Panc1 (cell line): ENCODE measurements around the gene DCC. TPM values are rescaled to one million over a fixed set of nuclear protein-coding genes. Genes with fewer than 3 reads are reported as not detected.

ENCODE experiments used
- ATAC-seq: fragments of 200-7000 bp; cut with Tn5 transposase; 2 replicates; pipeline ENCODE4 v1.9.1; 2020; ENCODE audit warnings: mild to moderate bottlenecking, moderate library complexity
- BruUV-seq: library from RNA; stranded (reverse); fragments of 400-500 nt; replicated peaks from 2 replicates; lab custom pipeline; 2021; lab: Mats Ljungman, UMichigan
- CTCF ChIA-PET: fragments of 300-600 bp; sonication (Branson Sonifier 250); formaldehyde crosslinking; loops from one replicate; lab custom pipeline; 2022; ENCODE audit warnings: antibody characterized with exemption; lab: Charles Lee
- POLR2A ChIA-PET: fragments of 300-600 bp; sonication (Branson Sonifier 250); formaldehyde crosslinking; loops from one replicate; lab custom pipeline; 2022; ENCODE audit warnings: antibody characterized with exemption; lab: Charles Lee
- DNase-seq: peaks from one replicate; pipeline ENCODE4 v3.0.0-alpha.2; 2010; ENCODE audit warnings: low read depth, low spot score
- H3K27ac ChIP-seq: 2 replicates; pipeline ENCODE4 v1.5.1; 2011; ENCODE audit warnings: mild to moderate bottlenecking, low read length, inconsistent platforms
- H3K27me3 ChIP-seq: fragments of 200-500 bp; sonication (Bioruptor generic); 2 replicates; pipeline ENCODE4 v1.6.0; 2014; ENCODE audit warnings: low read length, inconsistent platforms; ENCODE audit not compliant: control insufficient read depth, insufficient read depth
- H3K36me3 ChIP-seq: fragments of 200-500 bp; sonication (Bioruptor generic); 2 replicates; pipeline ENCODE4 v1.5.1; 2014; ENCODE audit warnings: inconsistent platforms, mild to moderate bottlenecking, low read length, moderate library complexity; ENCODE audit not compliant: control insufficient read depth, insufficient read depth
- H3K4me1 ChIP-seq: 2 replicates; pipeline ENCODE4 v1.5.1; 2011; ENCODE audit warnings: inconsistent platforms, mild to moderate bottlenecking, low read length, moderate library complexity; ENCODE audit not compliant: control insufficient read depth, insufficient read depth
- H3K4me3 ChIP-seq, 2 experiments: 2 replicates each; pipeline ENCODE4 v1.5.1; 2011 to 2012; ENCODE audit warnings: low read depth in 2 of 2, low read length in 2 of 2, mild to moderate bottlenecking in 2 of 2, inconsistent platforms in 1 of 2, moderate library complexity in 1 of 2
- H3K9me3 ChIP-seq: fragments of 200-500 bp; sonication (Bioruptor generic); 2 replicates; pipeline ENCODE4 v1.5.1; 2014; ENCODE audit warnings: low read depth, mild to moderate bottlenecking, inconsistent platforms, low read length, moderate library complexity; ENCODE audit not compliant: control insufficient read depth, insufficient read depth
- CTCF ChIP-seq: fragments of 450-650 bp; IDR thresholded peaks from 2 replicates; pipeline ENCODE4 v1.5.1; 2017; ENCODE audit warnings: mild to moderate bottlenecking
- POLR2AphosphoS5 ChIP-seq: IDR thresholded peaks from 2 replicates; pipeline ENCODE4 v1.6.1; 2012; ENCODE audit warnings: mild to moderate bottlenecking, low read depth, low read length, moderate library complexity
- REST ChIP-seq, 2 experiments: IDR thresholded peaks; 2 replicates each; pipeline ENCODE4 v1.6.1; 2011 to 2012; ENCODE audit warnings: low read depth in 2 of 2, control low read depth in 1 of 2, low read length in 1 of 2, mild to moderate bottlenecking in 1 of 2, moderate library complexity in 1 of 2; ENCODE audit not compliant: insufficient read depth in 1 of 2
- SIN3A ChIP-seq: IDR thresholded peaks from 2 replicates; pipeline ENCODE4 v1.6.1; 2012; ENCODE audit warnings: low read depth, mild to moderate bottlenecking, low read length, moderate library complexity, borderline replicate concordance; ENCODE audit not compliant: insufficient read depth
- TCF7L2 ChIP-seq: IDR thresholded peaks from 2 replicates; pipeline ENCODE4 v1.6.1; 2011; ENCODE audit warnings: mild to moderate bottlenecking, low read depth, low read length, inconsistent platforms
- in situ Hi-C: cut with HindIII; loops from 2 replicates; pipeline ENCODE4 v1.10.0; 2016; ENCODE audit warnings: low sequenced_read_pairs, low pct_unique_long_range_greater_than_20kb
- intact Hi-C: fragments of 100-400 bp; cut with micrococcal nuclease; formaldehyde crosslinking; loops from one replicate; pipeline ENCODE4 v1.10.0; 2022; ENCODE audit not compliant: unreplicated experiment
- total RNA-seq: library from RNA; stranded (reverse); gene quantifications from one replicate; pipeline ENCODE4 v1.2.1, GENCODE V29; 2021; ENCODE audit not compliant: unreplicated experiment

The DCC gene
- total RNA-seq, 1 experiment from 2014 or later: not detected

GRCh38 chr18:53421869-53422268 lies 1081.9 kb downstream of the DCC start:
- CTCF ChIA-PET: no interaction called here
- H3K27me3 ChIP-seq: no peaks in the 10 kb centered on the region
- H3K4me1 ChIP-seq: no peaks in the 10 kb centered on the region
- H3K4me3 ChIP-seq: no peak overlapping the region
- TF ChIP-seq SIN3A (no peak), CTCF (no peak), POLR2AphosphoS5 (no peak), TCF7L2 (no peak), REST (IDR thresholded peaks at IDR 0.05; ENCODE audit: insufficient read depth in 1 of 2, low read depth in 2 of 2, low read length in 1 of 2) (no peak)
- intact Hi-C loops (no loop called here), in situ Hi-C loops (no loop called here)
- BruUV-seq: no TSS peak
- no peaks in the 10 kb centered on the region for H3K9me3 ChIP-seq
- DNase-seq: no peak
- ATAC-seq: no peak
- H3K27ac ChIP-seq: no peak overlapping the region
- POLR2A ChIA-PET: no interaction called here
- H3K36me3 ChIP-seq: no peaks in the 10 kb centered on the region

- in situ Hi-C loops: no loop called here
- Histone ChIP-seq H3K27ac (no peak overlapping the region), H3K36me3 (no peaks in the 10 kb centered on the region), H3K27me3 (no peaks in the 10 kb centered on the region), H3K9me3 (no peaks in the 10 kb centered on the region), H3K4me1 (no peaks in the 10 kb centered on the region), H3K4me3 (no peak overlapping the region)
- ChIA-PET CTCF (no interaction called here), POLR2A (no interaction called here)
- no peak for DNase-seq
- TF ChIP-seq CTCF (no peak), POLR2AphosphoS5 (no peak), REST (IDR thresholded peaks at IDR 0.05; ENCODE audit: insufficient read depth in 1 of 2, low read depth in 2 of 2, low read length in 1 of 2) (no peak), TCF7L2 (no peak)
- no peak for ATAC-seq
- BruUV-seq: no TSS peak
- intact Hi-C loops: no loop called here
These were observed 1082.9 kb downstream of the DCC start for GRCh38 chr18:53422896-53423295.
